HFFc6 (cell line): ENCODE data around the gene KCNK16. TPM values are rescaled to one million over a fixed set of nuclear protein-coding genes. Genes with fewer than 3 reads are reported as not detected.

ENCODE experiments used
- DNase-seq: peaks from one replicate; pipeline ENCODE4 v3.0.0-alpha.2; 2018
- H3K27ac Mint-ChIP-seq: 2 replicates; pipeline ENCODE4 v1.8.0; 2020; ENCODE audit warnings: mild to moderate bottlenecking, mixed read lengths
- H3K27me3 Mint-ChIP-seq: 2 replicates; pipeline ENCODE4 v1.8.0; 2021; ENCODE audit warnings: mild to moderate bottlenecking, moderate library complexity, mixed read lengths; ENCODE audit not compliant: insufficient read depth
- H3K36me3 Mint-ChIP-seq: 2 replicates; pipeline ENCODE4 v1.8.0; 2021; ENCODE audit warnings: low read depth, mixed read lengths
- H3K4me1 Mint-ChIP-seq: 2 replicates; pipeline ENCODE4 v1.8.0; 2020; ENCODE audit warnings: low read depth, mixed read lengths
- H3K4me3 Mint-ChIP-seq: 2 replicates; pipeline ENCODE4 v1.8.0; 2020; ENCODE audit warnings: mild to moderate bottlenecking, moderate library complexity, mixed read lengths
- H3K9me3 Mint-ChIP-seq: 2 replicates; pipeline ENCODE4 v1.8.0; 2020; ENCODE audit warnings: mild to moderate bottlenecking, mixed read lengths
- CTCF ChIP-seq: fragments of 200-600 bp; sonication (generic); IDR thresholded peaks from 2 replicates; pipeline ENCODE4 v1.5.0; 2021; ENCODE audit warnings: antibody characterized with exemption, mild to moderate bottlenecking
- total RNA-seq, 6 experiments: library from RNA; stranded (reverse); fragmentation: NEBNext Ultra II Directional; extraction: Animal tissue kit (Norgen Biotek cat#: 25700); gene quantifications; 2 replicates in 1 of 6; 3 replicates in 5 of 6; pipeline ENCODE4 v1.2.3, GENCODE V29; 2021

KCNK16 gene
- total RNA-seq, 6 experiments from 2014 or later = not detected

DNA sequence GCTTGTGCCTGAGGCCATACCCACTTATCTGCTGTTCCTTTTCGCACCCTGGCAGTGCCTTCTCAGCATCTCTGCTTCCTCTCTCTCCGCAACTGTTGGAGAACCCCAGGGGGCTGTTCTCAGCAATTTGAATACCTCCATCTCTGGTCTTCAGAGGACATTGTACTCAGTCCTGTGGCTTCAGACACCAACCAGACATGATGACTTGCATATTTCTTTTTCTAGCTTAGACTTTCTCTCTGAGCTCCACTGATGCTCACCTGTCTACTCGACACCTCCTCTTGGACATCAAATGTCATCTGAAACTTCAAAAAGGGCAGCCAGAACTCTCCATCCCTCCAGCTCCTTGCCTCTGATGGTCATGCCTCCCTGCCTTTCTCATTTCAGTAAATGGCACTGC is 18.9 kb upstream of the KCNK16 start:
- Mint-ChIP-seq H3K9me3 (no peaks in the 10 kb centered on the region), H3K4me1 (no peaks in the 10 kb centered on the region), H3K36me3 (no peaks in the 10 kb centered on the region), H3K4me3 (no peak overlapping the region), H3K27ac (no peak overlapping the region), H3K27me3 (peaks cover 7% of the 10 kb centered on the region; the same call in 1 of the 2 replicates)
- no peak for TF ChIP-seq CTCF
- DNase-seq = no peak

DNA sequence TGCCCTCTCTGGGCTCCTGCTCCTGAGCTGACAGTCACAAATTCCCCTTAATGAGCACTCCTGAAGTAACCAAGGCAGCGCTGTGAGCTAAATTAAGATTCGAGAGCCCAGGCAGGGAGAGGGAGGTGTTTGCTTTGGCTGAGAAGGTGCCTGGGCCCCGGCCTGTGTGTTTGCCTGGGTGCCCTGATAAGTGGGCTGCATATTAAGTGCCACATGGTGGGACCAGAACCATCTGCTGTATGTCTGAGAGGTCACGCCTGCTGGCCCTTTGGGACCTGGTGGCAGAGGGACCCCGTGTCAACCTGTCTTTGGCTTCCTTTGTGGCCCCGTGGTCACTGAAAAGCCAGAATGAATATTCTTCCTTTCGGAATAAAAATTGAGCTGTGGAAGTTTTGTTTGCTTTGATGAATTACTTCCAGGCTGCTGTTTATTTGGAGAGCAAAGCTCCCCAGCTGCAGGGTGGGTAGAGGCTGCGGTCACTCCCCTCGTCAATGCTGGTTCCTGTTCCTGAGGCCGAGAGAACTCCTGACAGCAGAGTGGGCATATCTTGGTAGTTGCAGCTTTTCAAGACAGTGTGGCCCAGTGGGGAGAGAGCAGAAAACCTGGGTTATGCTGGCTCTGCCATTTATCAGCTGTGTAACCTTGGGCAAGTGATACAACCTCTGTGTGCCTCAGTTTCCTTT is 17.5 kb upstream of the KCNK16 start:
- Mint-ChIP-seq H3K27ac (no peak overlapping the region), H3K36me3 (no peaks in the 10 kb centered on the region), H3K4me1 (peaks cover 7% of the 10 kb centered on the region; the same call in 1 of the 2 replicates), H3K9me3 (no peaks in the 10 kb centered on the region), H3K27me3 (peaks cover 7% of the 10 kb centered on the region; the same call in 1 of the 2 replicates), H3K4me3 (no peak overlapping the region)
- TF ChIP-seq CTCF = no peak
- DNase-seq = no peak

DNA sequence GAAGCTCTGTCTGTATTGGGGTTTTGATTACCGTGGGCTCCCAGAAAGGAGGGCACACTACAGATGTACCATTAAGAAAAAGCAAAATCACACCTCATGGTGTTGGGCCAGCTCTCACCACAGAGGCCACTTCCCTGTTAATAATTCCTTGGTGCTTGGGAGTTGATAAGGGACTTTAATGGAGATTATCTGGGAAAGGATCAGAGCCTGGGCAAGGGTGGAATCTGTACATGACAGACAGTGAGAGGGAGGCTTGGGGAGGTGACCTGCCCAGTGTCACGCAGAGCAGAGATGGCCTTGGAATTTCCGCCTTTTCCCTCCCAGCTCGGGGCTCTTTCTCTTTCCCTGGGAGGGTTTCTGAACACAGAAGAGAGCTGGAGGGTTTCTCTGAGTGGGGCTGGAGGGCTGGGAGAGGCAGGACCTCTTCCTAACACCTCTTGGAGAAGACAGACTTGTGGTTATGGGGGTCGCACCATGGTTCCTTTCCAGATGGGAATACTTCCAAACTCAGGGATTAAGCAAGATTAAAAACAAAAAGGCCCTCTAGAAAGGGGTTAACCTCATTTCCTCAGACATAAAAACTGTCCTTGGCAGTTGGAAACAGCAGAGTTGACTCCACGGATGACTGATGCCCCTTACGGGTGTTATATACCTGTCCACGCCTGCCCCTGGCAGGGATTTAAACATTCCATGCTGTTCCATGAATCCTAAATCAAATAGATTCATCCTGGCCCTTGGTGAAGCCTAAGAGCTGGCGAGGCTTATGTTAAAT is 16.8 kb upstream of the KCNK16 start:
- H3K27ac Mint-ChIP-seq = no peak overlapping the region
- DNase-seq = no peak
- H3K4me3 Mint-ChIP-seq = no peak overlapping the region
- peaks cover 6% of the 10 kb centered on the region; the same call in 1 of the 2 replicates for H3K27me3 Mint-ChIP-seq
- peaks cover 7% of the 10 kb centered on the region; the same call in 1 of the 2 replicates for H3K4me1 Mint-ChIP-seq
- no peaks in the 10 kb centered on the region; the same call in 1 of the 2 replicates for H3K9me3 Mint-ChIP-seq
- TF ChIP-seq CTCF = no peak
- no peaks in the 10 kb centered on the region for H3K36me3 Mint-ChIP-seq

DNA sequence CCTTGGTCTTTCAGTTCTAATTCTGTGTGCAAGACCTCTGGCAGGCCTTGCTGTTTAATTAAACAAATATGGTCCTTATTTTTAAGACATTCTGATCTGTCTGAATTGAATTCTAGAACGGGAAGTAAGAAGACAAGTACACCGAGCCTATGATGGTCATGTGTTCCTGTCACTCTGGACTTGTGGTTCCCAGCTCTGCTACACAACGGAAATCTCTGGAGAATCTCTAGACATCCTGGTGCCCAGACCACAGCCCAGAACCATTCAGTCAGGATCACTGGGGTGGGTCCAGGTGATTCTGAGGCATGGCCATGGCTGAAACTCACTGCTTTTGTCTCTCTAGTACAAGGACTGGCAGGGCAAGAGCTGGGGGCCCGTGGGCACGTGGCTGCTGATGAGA is 15.9 kb upstream of the KCNK16 start:
- DNase-seq = no peak
- no peak for TF ChIP-seq CTCF
- Mint-ChIP-seq H3K4me1 (peaks cover 7% of the 10 kb centered on the region; the same call in 1 of the 2 replicates), H3K27ac (no peak overlapping the region), H3K4me3 (no peak overlapping the region), H3K36me3 (no peaks in the 10 kb centered on the region), H3K27me3 (peaks cover 5% of the 10 kb centered on the region), H3K9me3 (no peaks in the 10 kb centered on the region; the same call in 1 of the 2 replicates)

DNA sequence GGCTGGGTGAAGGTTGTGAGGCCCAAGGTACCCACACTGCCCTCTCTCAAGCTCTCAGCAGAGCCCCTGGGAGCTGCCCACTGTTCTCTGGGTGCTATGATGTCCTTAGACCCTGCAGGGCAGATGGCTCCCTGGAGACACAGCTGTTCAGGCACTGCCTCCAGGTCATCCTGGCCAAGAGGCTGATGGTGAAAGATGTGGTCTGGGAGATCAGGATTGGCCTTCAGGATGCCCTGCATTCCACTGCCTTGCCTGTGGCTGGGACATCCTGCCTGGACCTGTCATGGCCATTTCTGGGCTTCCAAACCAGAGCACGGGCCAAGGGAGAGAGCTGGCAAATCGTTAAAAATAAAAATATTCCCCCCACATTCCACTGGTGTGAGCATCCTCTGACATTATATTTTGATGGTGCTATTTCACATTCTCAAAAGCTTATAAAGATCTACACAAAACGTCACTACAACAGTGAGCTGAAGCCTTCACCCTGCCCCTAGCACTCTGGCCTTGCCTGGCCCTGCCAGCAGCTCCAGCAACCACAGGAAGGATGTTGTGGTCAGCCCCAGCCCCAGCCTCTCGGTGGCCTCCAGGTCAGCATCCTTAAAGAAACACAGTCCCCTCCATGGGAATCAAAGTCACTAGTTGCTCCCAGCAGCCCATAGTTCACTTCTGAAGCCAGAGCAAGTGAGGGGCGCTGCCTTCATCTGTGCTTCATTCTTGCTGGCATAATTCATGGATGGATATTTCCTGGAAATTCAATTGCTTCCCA is 13.5 kb upstream of the KCNK16 start:
- Mint-ChIP-seq H3K4me1 (peaks cover 7% of the 10 kb centered on the region; the same call in 1 of the 2 replicates), H3K9me3 (peaks cover 4% of the 10 kb centered on the region; the same call in 1 of the 2 replicates), H3K27me3 (peaks cover 5% of the 10 kb centered on the region), H3K4me3 (no peak overlapping the region), H3K27ac (no peak overlapping the region), H3K36me3 (no peaks in the 10 kb centered on the region)
- no peak for TF ChIP-seq CTCF
- no peak for DNase-seq
